Peyer's patch (tissue), 4 donors: ENCODE measurements around the gene ZNF598.

Experiments used
- CTCF ChIP-seq, 6 experiments: fragments of 450-650 bp in 4 of 6; fragments of 200-600 bp in 2 of 6; sonication (generic) in 1 of 6; IDR thresholded peaks; one replicate each; pipeline ENCODE4 v1.5.1; 2017 to 2019; ENCODE audit warnings: antibody characterized with exemption in 6 of 6, mild to moderate bottlenecking in 3 of 6, moderate library complexity in 1 of 6
- POLR2A ChIP-seq, 2 donors: fragments of 450-650 bp; IDR thresholded peaks; one replicate each; pipeline ENCODE4 v1.5.1; 2017; ENCODE audit warnings: antibody characterized with exemption in 2 of 2, mild to moderate bottlenecking in 2 of 2, moderate library complexity in 2 of 2

GRCh38 chr16:2002406-2003230, 7.0 kb downstream of the ZNF598 start:
- TF ChIP-seq CTCF (IDR thresholded peaks at IDR 0.05) = no peak
- no peak for TF ChIP-seq POLR2A (IDR thresholded peaks at IDR 0.05)
